HG03103 (cell line): ENCODE data around the gene TMPRSS5.

Source experiments
- ATAC-seq: cut with Tn5 transposase; IDR thresholded peaks from one replicate; pipeline ENCODE4 v1.9.1; 2021; ENCODE audit warnings: low read depth; ENCODE audit not compliant: unreplicated experiment

Gene TMPRSS5

GRCh38 chr11:113637636-113638035, 68.5 kb downstream of the TMPRSS5 start:
- ATAC-seq: no peak
